ENCODE results near the gene GJC3. TPM values are rescaled to one million over a fixed set of nuclear protein-coding genes. Genes with fewer than 3 reads are reported as not detected.

Gene GJC3
- total and polyA plus RNA-seq, 9 of the 15 experiments (the other 6 are each of a cell fraction or from before 2014, with no cell fraction given) = 0.10 to 0.45 (median 0.28) TPM; not detected in 1

GRCh38 chr7:99918959-99919813, 10.2 kb downstream of the GJC3 start, which contains the start of gene TRIM4 (continued):
- TF ChIP-seq PREB (CRISPR knock-in tag; IDR thresholded peaks at IDR 0.05) (no peak; the same call in 1 of the 2 replicates), HNRNPK (IDR thresholded peaks at IDR 0.05; ENCODE audit: low read depth, low read length, poor library complexity, severe bottlenecking) (no peak), TCF15 (CRISPR knock-in tag; IDR thresholded peaks at IDR 0.05) (no peak), ZBTB2 (IDR thresholded peaks at IDR 0.05) (peak; percentile 53; the same call in 1 of the 2 replicates), ZNF431 (CRISPR knock-in tag; IDR thresholded peaks at IDR 0.05) (no peak; the same call in 1 of the 2 replicates), ZBTB8A (IDR thresholded peaks at IDR 0.05; ENCODE audit: partially characterized antibody) (no peak), HDAC2 (IDR thresholded peaks at IDR 0.05) (no peak), NBN (IDR thresholded peaks at IDR 0.05; ENCODE audit: low read depth) (no peak), MAZ (CRISPR knock-in tag; conservative IDR thresholded peaks at IDR 0.05 in 1 of 2, IDR thresholded peaks at IDR 0.05 in 1 of 2) (peak; percentile 55 to 82; a peak in 3 of 4 replicates), ZFPM2 (CRISPR knock-in tag; IDR thresholded peaks at IDR 0.05) (peak; percentile 71; the same call in 1 of the 2 replicates), SRSF9 (IDR thresholded peaks at IDR 0.05; ENCODE audit: borderline replicate concordance, low read depth, low read length) (no peak), MXD1 (CRISPR knock-in tag; IDR thresholded peaks at IDR 0.05; ENCODE audit: borderline replicate concordance, poor library complexity, severe bottlenecking) (no peak), ZNF764 (CRISPR knock-in tag; IDR thresholded peaks at IDR 0.05; ENCODE audit: low read depth) (0 out of 2 replicates have a peak, but pooled peaks have one; percentile 66), SP2 (IDR thresholded peaks at IDR 0.05; ENCODE audit: extremely low read depth, low read depth, low read length, poor library complexity, severe bottlenecking) (peak; percentile 4), ETV1 (tag; conservative IDR thresholded peaks at IDR 0.05; ENCODE audit: low read depth) (peak; percentile 83), IFI16 (CRISPR knock-in tag; IDR thresholded peaks at IDR 0.05) (no peak), ZNF785 (CRISPR knock-in tag; IDR thresholded peaks at IDR 0.05) (no peak)

Measured in K562 (cell line).